Measurements from ENCODE around the gene CFAP68. TPM values are rescaled to one million over a fixed set of nuclear protein-coding genes. Genes with fewer than 3 reads are reported as not detected.

CFAP68 gene
- total and polyA plus RNA-seq, 9 of the 15 experiments (the other 6 are each of a cell fraction or from before 2014, with no cell fraction given): 22.8 to 72.3 (median 52.5) TPM

DNA sequence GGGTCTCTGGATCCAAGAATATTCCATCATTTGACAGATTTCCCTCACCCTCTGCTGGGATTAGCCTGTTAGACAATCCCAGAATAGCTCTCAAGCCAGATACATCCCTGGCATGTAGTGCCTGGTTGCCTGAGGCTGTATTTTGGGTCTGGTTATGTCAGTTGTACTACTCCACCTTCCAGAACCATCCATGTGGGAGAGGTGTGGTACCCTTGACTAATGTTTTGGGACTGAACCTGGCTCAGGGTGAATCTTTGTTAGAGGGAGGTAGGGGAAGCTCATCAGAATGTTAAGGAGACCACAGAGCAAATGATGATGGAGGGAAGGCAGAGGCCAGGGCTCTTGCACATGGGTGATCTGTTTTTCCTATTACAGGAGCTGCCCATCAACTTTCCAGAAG lies 44.6 kb downstream of the CFAP68 start:
- BruUV-seq (replicated peaks): no TSS peak
- POLR2A ChIA-PET: interaction anchor here (1.7 to 2.1 kb wide), 2 partner anchors 13 to 14 kb away, joined by 4 to 8 read pairs; partner anchors contain the start of genes CRYAB and DIXDC1
- TF ChIP-seq PHB (CRISPR knock-in tag; IDR thresholded peaks at IDR 0.05) (no peak), CBX8 (IDR thresholded peaks at IDR 0.05; ENCODE audit: borderline replicate concordance, extremely low read depth, low read depth, low read length, poor library complexity, severe bottlenecking) (no peak), ZBTB7A (IDR thresholded peaks at IDR 0.05; ENCODE audit: borderline replicate concordance, control insufficient read depth, low read depth, low read length) (no peak), SMARCC2 (IDR thresholded peaks at IDR 0.05; ENCODE audit: low read depth) (no peak), POU5F1 (IDR thresholded peaks at IDR 0.05; ENCODE audit: borderline replicate concordance, low read depth, low read length, partially characterized antibody) (no peak), OTX1 (CRISPR knock-in tag; IDR thresholded peaks at IDR 0.05) (no peak), SMC3 (conservative IDR thresholded peaks at IDR 0.05; ENCODE audit: insufficient read depth, low read depth, low read length) (no peak), ZNF561 (CRISPR knock-in tag; conservative IDR thresholded peaks at IDR 0.05) (no peak), SAFB2 (IDR thresholded peaks at IDR 0.05; ENCODE audit: borderline replicate concordance, low read depth, low read length, severe bottlenecking) (no peak), ZNF24 (IDR thresholded peaks at IDR 0.05) (no peak), ZNF766 (CRISPR knock-in tag; conservative IDR thresholded peaks at IDR 0.05) (no peak), HNRNPH1 (optimal IDR thresholded peaks at IDR 0.05; ENCODE audit: low read depth, low read length) (no peak)
- TF ChIP-seq, protein P1, sequence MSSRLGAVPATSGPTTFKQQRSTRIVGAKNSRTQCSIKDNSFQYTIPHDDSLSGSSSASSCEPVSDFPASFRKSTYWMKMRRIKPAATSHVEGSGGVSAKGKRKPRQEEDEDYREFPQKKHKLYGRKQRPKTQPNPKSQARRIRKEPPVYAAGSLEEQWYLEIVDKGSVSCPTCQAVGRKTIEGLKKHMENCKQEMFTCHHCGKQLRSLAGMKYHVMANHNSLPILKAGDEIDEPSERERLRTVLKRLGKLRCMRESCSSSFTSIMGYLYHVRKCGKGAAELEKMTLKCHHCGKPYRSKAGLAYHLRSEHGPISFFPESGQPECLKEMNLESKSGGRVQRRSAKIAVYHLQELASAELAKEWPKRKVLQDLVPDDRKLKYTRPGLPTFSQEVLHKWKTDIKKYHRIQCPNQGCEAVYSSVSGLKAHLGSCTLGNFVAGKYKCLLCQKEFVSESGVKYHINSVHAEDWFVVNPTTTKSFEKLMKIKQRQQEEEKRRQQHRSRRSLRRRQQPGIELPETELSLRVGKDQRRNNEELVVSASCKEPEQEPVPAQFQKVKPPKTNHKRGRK (tag; IDR thresholded peaks at IDR 0.05): no peak
- TF ChIP-seq, protein P2, sequence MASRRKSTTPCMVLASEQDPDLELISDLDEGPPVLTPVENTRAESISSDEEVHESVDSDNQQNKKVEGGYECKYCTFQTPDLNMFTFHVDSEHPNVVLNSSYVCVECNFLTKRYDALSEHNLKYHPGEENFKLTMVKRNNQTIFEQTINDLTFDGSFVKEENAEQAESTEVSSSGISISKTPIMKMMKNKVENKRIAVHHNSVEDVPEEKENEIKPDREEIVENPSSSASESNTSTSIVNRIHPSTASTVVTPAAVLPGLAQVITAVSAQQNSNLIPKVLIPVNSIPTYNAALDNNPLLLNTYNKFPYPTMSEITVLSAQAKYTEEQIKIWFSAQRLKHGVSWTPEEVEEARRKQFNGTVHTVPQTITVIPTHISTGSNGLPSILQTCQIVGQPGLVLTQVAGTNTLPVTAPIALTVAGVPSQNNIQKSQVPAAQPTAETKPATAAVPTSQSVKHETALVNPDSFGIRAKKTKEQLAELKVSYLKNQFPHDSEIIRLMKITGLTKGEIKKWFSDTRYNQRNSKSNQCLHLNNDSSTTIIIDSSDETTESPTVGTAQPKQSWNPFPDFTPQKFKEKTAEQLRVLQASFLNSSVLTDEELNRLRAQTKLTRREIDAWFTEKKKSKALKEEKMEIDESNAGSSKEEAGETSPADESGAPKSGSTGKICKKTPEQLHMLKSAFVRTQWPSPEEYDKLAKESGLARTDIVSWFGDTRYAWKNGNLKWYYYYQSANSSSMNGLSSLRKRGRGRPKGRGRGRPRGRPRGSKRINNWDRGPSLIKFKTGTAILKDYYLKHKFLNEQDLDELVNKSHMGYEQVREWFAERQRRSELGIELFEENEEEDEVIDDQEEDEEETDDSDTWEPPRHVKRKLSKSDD (conservative IDR thresholded peaks at IDR 0.05; ENCODE audit: low read length): no peak
- TF ChIP-seq, protein P3, sequence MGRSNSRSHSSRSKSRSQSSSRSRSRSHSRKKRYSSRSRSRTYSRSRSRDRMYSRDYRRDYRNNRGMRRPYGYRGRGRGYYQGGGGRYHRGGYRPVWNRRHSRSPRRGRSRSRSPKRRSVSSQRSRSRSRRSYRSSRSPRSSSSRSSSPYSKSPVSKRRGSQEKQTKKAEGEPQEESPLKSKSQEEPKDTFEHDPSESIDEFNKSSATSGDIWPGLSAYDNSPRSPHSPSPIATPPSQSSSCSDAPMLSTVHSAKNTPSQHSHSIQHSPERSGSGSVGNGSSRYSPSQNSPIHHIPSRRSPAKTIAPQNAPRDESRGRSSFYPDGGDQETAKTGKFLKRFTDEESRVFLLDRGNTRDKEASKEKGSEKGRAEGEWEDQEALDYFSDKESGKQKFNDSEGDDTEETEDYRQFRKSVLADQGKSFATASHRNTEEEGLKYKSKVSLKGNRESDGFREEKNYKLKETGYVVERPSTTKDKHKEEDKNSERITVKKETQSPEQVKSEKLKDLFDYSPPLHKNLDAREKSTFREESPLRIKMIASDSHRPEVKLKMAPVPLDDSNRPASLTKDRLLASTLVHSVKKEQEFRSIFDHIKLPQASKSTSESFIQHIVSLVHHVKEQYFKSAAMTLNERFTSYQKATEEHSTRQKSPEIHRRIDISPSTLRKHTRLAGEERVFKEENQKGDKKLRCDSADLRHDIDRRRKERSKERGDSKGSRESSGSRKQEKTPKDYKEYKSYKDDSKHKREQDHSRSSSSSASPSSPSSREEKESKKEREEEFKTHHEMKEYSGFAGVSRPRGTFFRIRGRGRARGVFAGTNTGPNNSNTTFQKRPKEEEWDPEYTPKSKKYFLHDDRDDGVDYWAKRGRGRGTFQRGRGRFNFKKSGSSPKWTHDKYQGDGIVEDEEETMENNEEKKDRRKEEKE (IDR thresholded peaks at IDR 0.05; ENCODE audit: borderline replicate concordance in 1 of 2, control insufficient read depth in 1 of 2, low read depth in 2 of 2, low read length in 1 of 2): no peak

More for the DNA sequence above, 44.6 kb downstream of the CFAP68 start:
- Histone ChIP-seq H3K79me2 (ENCODE audit: control insufficient read depth, insufficient read depth, low read length) (no peaks in the 10 kb centered on the region), H3K36me3 (ENCODE audit: control insufficient read depth, insufficient read depth, low read length) (no peaks in the 10 kb centered on the region), H3K27ac (ENCODE audit: extremely low read depth, low read depth, low read length) (no peak overlapping the region), H3K9ac (ENCODE audit: insufficient read depth in 1 of 2, low read depth in 2 of 2, low read length in 2 of 2) (no peak overlapping the region), H3K4me3 (no peak overlapping the region), H2AFZ (ENCODE audit: low read depth, low read length) (peak overlapping the region; percentile 93), H3K4me2 (ENCODE audit: insufficient read depth, low read length) (no peak overlapping the region), H3K9me1 (ENCODE audit: control insufficient read depth, insufficient read depth, low read length) (no peaks in the 10 kb centered on the region), H3K9me3 (replicated peaks; ENCODE audit: control insufficient read depth, insufficient read depth, low read depth, low read length) (no peaks in the 10 kb centered on the region), H3K27me3 (ENCODE audit: control insufficient read depth in 2 of 2, insufficient read depth in 2 of 2, low read length in 2 of 2) (no peaks in the 10 kb centered on the region), H3K4me1 (replicated peaks in 1 of 2; ENCODE audit: control insufficient read depth in 2 of 2, insufficient read depth in 2 of 2, low read length in 2 of 2) (peaks cover 31 to 37% of the 10 kb centered on the region in 2 experiments), H4K20me1 (replicated peaks; ENCODE audit: control insufficient read depth, insufficient read depth, low read length) (no peaks in the 10 kb centered on the region)
- ATAC-seq (no peak), FAIRE-seq (no peak), DNase-seq (ENCODE audit: extremely low read depth in 1 of 4, low spot score in 3 of 4) (no peak)
- CTCF ChIA-PET (ENCODE audit: low intra/inter-chr PET ratio): no interaction called here
- intact Hi-C loops (cut with micrococcal nuclease): no loop called here
- in situ Hi-C loops (cut with MboI): no loop called here
